ENCODE data around the gene DLG1.
A peak's percentile ranks its signal among the peaks of the same experiment; 100 is the strongest.

Gene DLG1

GRCh38 chr3:197171481-197172067, 126.8 kb downstream of the DLG1 start:
- DNase-seq (ENCODE audit: low spot score) = no peak

- no peak for DNase-seq (ENCODE audit: low spot score)
Measured at GRCh38 chr3:197169028-197169427, 129.4 kb downstream of the DLG1 start.

- DNase-seq (ENCODE audit: low spot score) = peak; percentile 13
Measured at GRCh38 chr3:197168606-197169005, 129.8 kb downstream of the DLG1 start.

- no peak for DNase-seq (ENCODE audit: low spot score)
Measured at GRCh38 chr3:197168063-197168462, 130.3 kb downstream of the DLG1 start.

GRCh38 chr3:197167549-197167948, 130.9 kb downstream of the DLG1 start:
- DNase-seq (ENCODE audit: low spot score) = no peak

- DNase-seq (ENCODE audit: low spot score) = no peak
Measured at GRCh38 chr3:197165890-197166289, 132.5 kb downstream of the DLG1 start.

- DNase-seq (ENCODE audit: low spot score) = no peak
Measured at GRCh38 chr3:197155046-197155445, 143.4 kb downstream of the DLG1 start.

- DNase-seq (ENCODE audit: low spot score) = peak; percentile 12
Measured at GRCh38 chr3:197151580-197151979, 146.8 kb downstream of the DLG1 start.

GRCh38 chr3:197149528-197149927, 148.9 kb downstream of the DLG1 start:
- no peak for DNase-seq (ENCODE audit: low spot score)

- no peak for DNase-seq (ENCODE audit: low spot score)
Measured at GRCh38 chr3:197144188-197144587, 154.2 kb downstream of the DLG1 start.

GRCh38 chr3:197139586-197139985, 158.8 kb downstream of the DLG1 start:
- DNase-seq (ENCODE audit: low spot score) = no peak

GRCh38 chr3:197137751-197138150, 160.7 kb downstream of the DLG1 start:
- no peak for DNase-seq (ENCODE audit: low spot score)

GRCh38 chr3:197136744-197137143, 161.7 kb downstream of the DLG1 start:
- no peak for DNase-seq (ENCODE audit: low spot score)

- DNase-seq (ENCODE audit: low spot score) = no peak
Measured at GRCh38 chr3:197135212-197135611, 163.2 kb downstream of the DLG1 start.

GRCh38 chr3:197132916-197133530, 165.4 kb downstream of the DLG1 start:
- DNase-seq (ENCODE audit: low spot score) = no peak

- DNase-seq (ENCODE audit: low spot score) = peak; percentile 5
Measured at GRCh38 chr3:197125636-197126035, 172.8 kb downstream of the DLG1 start.

GRCh38 chr3:197124713-197125112, 173.7 kb downstream of the DLG1 start:
- DNase-seq (ENCODE audit: low spot score) = no peak

GRCh38 chr3:197122394-197122793, 176.0 kb downstream of the DLG1 start:
- no peak for DNase-seq (ENCODE audit: low spot score)

GRCh38 chr3:197117114-197117513, 181.3 kb downstream of the DLG1 start:
- DNase-seq (ENCODE audit: low spot score) = no peak

GRCh38 chr3:197114007-197114406, 184.4 kb downstream of the DLG1 start:
- DNase-seq (ENCODE audit: low spot score) = no peak

- DNase-seq (ENCODE audit: low spot score) = no peak
Measured at GRCh38 chr3:197111685-197112084, 186.7 kb downstream of the DLG1 start.

- DNase-seq (ENCODE audit: low spot score) = no peak
Measured at GRCh38 chr3:197105786-197106185, 192.6 kb downstream of the DLG1 start.

GRCh38 chr3:197104738-197105137, 193.7 kb downstream of the DLG1 start:
- DNase-seq (ENCODE audit: low spot score) = no peak

GRCh38 chr3:197103766-197104165, 194.6 kb downstream of the DLG1 start:
- DNase-seq (ENCODE audit: low spot score) = no peak
